Tibial artery (tissue), 4 donors: ENCODE measurements around the gene ARRDC5.
"Not testable (repeated sequence)": the region's sequence is repeated elsewhere in the genome, so short reads cannot be mapped to it uniquely, and the experiment has no call there.

ENCODE experiments used
- DNase-seq, 2 donors: peaks; one replicate each; pipeline ENCODE4 v3.0.0-alpha.2; 2019
- H3K27ac ChIP-seq, 2 donors: fragments of 200-600 bp; sonication (generic) in 1 of 2; 1 replicate in 1 of 2; 2 replicates in 1 of 2; pipeline ENCODE4 v1.5.1; 2018 to 2019; ENCODE audit warnings: mild to moderate bottlenecking in 1 of 2
- H3K27me3 ChIP-seq, 2 donors: fragments of 200-600 bp; sonication (generic) in 1 of 2; one replicate each; pipeline versions ENCODE4 v1.5.1 to v1.6.0; 2016 to 2019
- H3K36me3 ChIP-seq, 3 donors: fragments of 200-600 bp; sonication (generic) in 2 of 3; one replicate each; pipeline ENCODE4 v1.5.1; 2016 to 2019; ENCODE audit warnings: mild to moderate bottlenecking in 2 of 3
- H3K4me1 ChIP-seq, 4 donors: fragments of 200-600 bp; sonication (generic) in 2 of 4; 1 replicate in 3 of 4; 2 replicates in 1 of 4; pipeline ENCODE4 v1.5.1; 2016 to 2019
- H3K4me3 ChIP-seq, 2 donors: fragments of 200-600 bp; sonication (generic) in 1 of 2; 1 replicate in 1 of 2; 2 replicates in 1 of 2; pipeline ENCODE4 v1.5.1; 2018 to 2019; ENCODE audit warnings: mild to moderate bottlenecking in 2 of 2
- H3K9me3 ChIP-seq, 3 donors: fragments of 200-600 bp; sonication (generic) in 1 of 3; one replicate each; pipeline ENCODE4 v1.5.1; 2016 to 2019
- CTCF ChIP-seq, 2 experiments: fragments of 200-600 bp in 1 of 2; fragments of 450-650 bp in 1 of 2; IDR thresholded peaks; one replicate each; pipeline ENCODE4 v1.5.1; 2017 to 2019; ENCODE audit warnings: antibody characterized with exemption in 2 of 2, mild to moderate bottlenecking in 1 of 2, moderate library complexity in 1 of 2
- intact Hi-C: fragments of 100-400 bp; cut with DNase I; formaldehyde crosslinking; loops from one replicate; pipeline ENCODE4 v1.15.0; 2023; ENCODE audit warnings: low total_unique reads

Gene ARRDC5

GRCh38 chr19:4859697-4860096, 43.0 kb downstream of the ARRDC5 start:
- H3K36me3 ChIP-seq, result peaks cover 29 to 74% (median 66%) of the 10 kb centered on the region in 3 donors
- no peak overlapping the region for H3K4me3 ChIP-seq
- H3K27ac ChIP-seq, result no peak overlapping the region
- H3K9me3 ChIP-seq, result no peaks in the 10 kb centered on the region
- no peaks in the 10 kb centered on the region for H3K27me3 ChIP-seq
- no peaks in the 10 kb centered on the region for H3K4me1 ChIP-seq
- intact Hi-C loops, result no loop called here
- no peak for DNase-seq
- no peak for TF ChIP-seq CTCF (IDR thresholded peaks at IDR 0.05)

- H3K4me3 ChIP-seq, H3K27me3 ChIP-seq, H3K27ac ChIP-seq, DNase-seq, intact Hi-C loops, H3K9me3 ChIP-seq, H3K4me1 ChIP-seq: not testable (repeated sequence)
- peaks cover 29 to 98% (median 77%) of the 10 kb centered on the region in 3 donors for H3K36me3 ChIP-seq
Observed at GRCh38 chr19:4856468-4856867, 46.2 kb downstream of the ARRDC5 start.

GRCh38 chr19:4853506-4853905, 49.2 kb downstream of the ARRDC5 start:
- intact Hi-C loops, result loop anchor here (2.0 kb wide), 1 partner anchor 43 kb away; no protein-coding TSS in a partner anchor
- DNase-seq, H3K4me3 ChIP-seq, H3K4me1 ChIP-seq, H3K27me3 ChIP-seq, H3K9me3 ChIP-seq, H3K27ac ChIP-seq: not testable (repeated sequence)
- H3K36me3 ChIP-seq, result peaks cover 21 to 95% (median 64%) of the 10 kb centered on the region in 3 donors

- Histone ChIP-seq H3K4me3 (no peak overlapping the region), H3K36me3 (peaks cover 25 to 95% (median 65%) of the 10 kb centered on the region in 3 donors)
Observed at GRCh38 chr19:4852484-4852883, 50.2 kb downstream of the ARRDC5 start.

GRCh38 chr19:4851551-4852290, 51.0 kb downstream of the ARRDC5 start:
- DNase-seq, result peak; percentile 65 to 86
- Histone ChIP-seq H3K4me1 (no peaks in the 10 kb centered on the region), H3K27me3 (no peaks in the 10 kb centered on the region), H3K36me3 (peaks cover 21 to 95% (median 62%) of the 10 kb centered on the region in 3 donors), H3K9me3 (no peaks in the 10 kb centered on the region), H3K27ac (no peak overlapping the region), H3K4me3 (no peak overlapping the region)
- intact Hi-C loops, result loop anchor here (2.0 kb wide), 1 partner anchor 41 kb away; no protein-coding TSS in a partner anchor
- peak; percentile 85 to 92 for TF ChIP-seq CTCF (IDR thresholded peaks at IDR 0.05)

More at GRCh38 chr19:4852484-4852883, 50.2 kb downstream of the ARRDC5 start:
- Histone ChIP-seq H3K27me3 (no peaks in the 10 kb centered on the region), H3K4me1 (no peaks in the 10 kb centered on the region), H3K27ac (no peak overlapping the region), H3K9me3 (no peaks in the 10 kb centered on the region)
- intact Hi-C loops, result loop anchor here (2.0 kb wide), 1 partner anchor 42 kb away; no protein-coding TSS in a partner anchor
- DNase-seq, result no peak
- no peak for TF ChIP-seq CTCF (IDR thresholded peaks at IDR 0.05)

GRCh38 chr19:4849019-4849418, 53.7 kb downstream of the ARRDC5 start:
- no peaks in the 10 kb centered on the region for H3K9me3 ChIP-seq
- H3K27ac ChIP-seq, result no peak overlapping the region
- H3K4me1 ChIP-seq, result no peaks in the 10 kb centered on the region
- TF ChIP-seq CTCF (IDR thresholded peaks at IDR 0.05), result no peak
- intact Hi-C loops, result no loop called here
- H3K27me3 ChIP-seq, result no peaks in the 10 kb centered on the region
- no peak overlapping the region for H3K4me3 ChIP-seq
- H3K36me3 ChIP-seq, result peaks cover 21 to 95% (median 60%) of the 10 kb centered on the region in 3 donors
- DNase-seq, result no peak
